Left lung (tissue), 10 donors: Measurements from ENCODE around the gene SSR1. TPM values are rescaled to one million over a fixed set of nuclear protein-coding genes. Genes with fewer than 3 reads are reported as not detected.

Experiments used
- ATAC-seq: fragments of 200-7000 bp; cut with Tn5 transposase; one replicate; pipeline ENCODE4 v1.9.1; 2020; ENCODE audit warnings: moderate library complexity
- DNase-seq, 4 donors: peaks; one replicate each; pipeline ENCODE4 v3.0.0-alpha.2; 2013 to 2020
- H3K27ac ChIP-seq, 2 donors: fragments of 200-600 bp; sonication (generic) in 1 of 2; one replicate each; pipeline versions ENCODE4 v1.5.0 to v1.8.0; 2020 to 2021
- H3K27me3 ChIP-seq, 2 donors: fragments of 200-600 bp; sonication (generic) in 1 of 2; one replicate each; pipeline versions ENCODE4 v1.5.0 to v1.8.0; 2020 to 2021
- H3K36me3 ChIP-seq, 2 donors: fragments of 200-600 bp; sonication (generic) in 1 of 2; one replicate each; pipeline versions ENCODE4 v1.5.0 to v1.8.0; 2020 to 2021
- H3K4me1 ChIP-seq, 2 donors: fragments of 200-600 bp; one replicate each; pipeline ENCODE4 v1.8.0; 2021
- H3K4me3 ChIP-seq, 2 donors: fragments of 200-600 bp; sonication (generic) in 1 of 2; one replicate each; pipeline versions ENCODE4 v1.5.0 to v1.8.0; 2020 to 2021; ENCODE audit warnings: mild to moderate bottlenecking in 1 of 2
- H3K9me3 ChIP-seq, 2 donors: fragments of 200-600 bp; sonication (generic) in 1 of 2; one replicate each; pipeline versions ENCODE4 v1.5.0 to v1.8.0; 2020 to 2021
- CTCF ChIP-seq, 2 donors: fragments of 200-600 bp; sonication (generic) in 1 of 2; IDR thresholded peaks; one replicate each; pipeline versions ENCODE4 v1.5.0 to v1.8.0; 2021; ENCODE audit warnings: antibody characterized with exemption in 2 of 2
- intact Hi-C, 2 donors: fragments of 100-400 bp; cut with DNase I; formaldehyde crosslinking; loops; one replicate each; pipeline versions ENCODE4 v1.11.2 to v1.14.2; 2022
- polyA plus RNA-seq, 6 donors: library from polyadenylated mRNA; unstranded; fragments of 120-200 nt; gene quantifications; one replicate each; pipeline ENCODE4 v1.2.1, GENCODE V29; 2013; ENCODE audit not compliant: insufficient read length in 6 of 6
- total RNA-seq, 2 donors: library from RNA; stranded (reverse); fragmentation: NEBNext Ultra II Directional; extraction: Animal tissue kit (Norgen Biotek cat#: 25700); gene quantifications; one replicate each; pipeline ENCODE4 v1.2.1, GENCODE V29; 2021
- donor health status: DM: no; HTN: yes; CAD: no.
- donor health status: DM: no; HTN: no; CAD: no.

The SSR1 gene
- total and polyA plus RNA-seq, 8 donors = 111 to 247 (median 124) TPM

- intact Hi-C loops = no loop called here
- peak; percentile 98 for ATAC-seq
Measured at GRCh38 chr6:7261032-7261841, 51.8 kb downstream of the SSR1 start.

DNA sequence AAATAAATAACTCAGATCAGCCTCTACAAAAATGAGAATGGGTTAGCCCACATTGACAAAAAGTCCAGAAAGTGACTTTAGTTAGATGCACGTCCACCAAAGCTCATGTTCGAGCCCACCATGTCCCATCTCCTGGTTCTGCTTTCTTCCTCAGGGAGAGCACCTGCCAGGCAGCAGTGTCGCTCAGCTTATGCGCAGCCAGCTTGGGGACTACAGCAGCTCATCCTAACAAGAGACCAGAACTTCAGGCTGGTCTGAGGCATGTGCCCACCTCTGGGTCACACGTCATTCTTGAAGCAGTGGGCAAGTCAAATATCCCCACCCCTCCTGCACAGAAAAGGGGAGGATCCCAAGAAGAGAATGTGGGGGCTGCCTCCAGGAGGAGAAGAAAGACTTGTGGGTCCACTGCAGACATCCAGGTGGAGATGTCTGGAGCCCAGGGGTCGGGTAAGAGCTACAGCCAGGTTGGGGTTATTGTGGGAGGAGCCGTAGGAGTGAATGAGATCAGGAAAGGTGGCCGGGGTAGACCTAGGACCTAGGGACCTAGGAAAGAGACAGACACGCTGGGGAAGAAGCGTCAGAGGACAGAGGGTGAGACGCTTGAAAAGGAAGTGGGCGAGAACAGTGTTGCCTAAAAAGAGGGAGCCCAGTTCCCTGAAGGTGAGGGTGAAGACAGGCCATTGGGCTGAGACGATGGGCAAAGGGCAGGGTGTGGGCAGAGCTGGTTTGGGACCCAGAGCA lies 52.5 kb downstream of the SSR1 start:
- no peaks in the 10 kb centered on the region for H3K36me3 ChIP-seq
- no peaks in the 10 kb centered on the region for H3K27me3 ChIP-seq
- no peak for TF ChIP-seq CTCF (IDR thresholded peaks at IDR 0.05)
- intact Hi-C loops = no loop called here
- peak overlapping the region; percentile 48 to 54 for H3K4me3 ChIP-seq
- H3K27ac ChIP-seq = peak overlapping the region; percentile 76 to 87
- DNase-seq = peak in 1 of 4 donors; percentile 15
- peaks cover 0 to 40% of the 10 kb centered on the region in 2 donors for H3K4me1 ChIP-seq
- peaks cover 0 to 13% of the 10 kb centered on the region in 2 donors for H3K9me3 ChIP-seq
- peak; percentile 15 for ATAC-seq

More at GRCh38 chr6:7261032-7261841, 51.8 kb downstream of the SSR1 start:
- Histone ChIP-seq H3K9me3 (peaks cover 0 to 5% of the 10 kb centered on the region in 2 donors), H3K27me3 (no peaks in the 10 kb centered on the region), H3K4me3 (peak overlapping the region; percentile 48 to 54), H3K4me1 (peaks cover 0 to 39% of the 10 kb centered on the region in 2 donors), H3K27ac (peak overlapping the region; percentile 76 to 87), H3K36me3 (no peaks in the 10 kb centered on the region)
- TF ChIP-seq CTCF (IDR thresholded peaks at IDR 0.05) = no peak
- DNase-seq = peak; percentile 82 to 96 (median 92)

DNA sequence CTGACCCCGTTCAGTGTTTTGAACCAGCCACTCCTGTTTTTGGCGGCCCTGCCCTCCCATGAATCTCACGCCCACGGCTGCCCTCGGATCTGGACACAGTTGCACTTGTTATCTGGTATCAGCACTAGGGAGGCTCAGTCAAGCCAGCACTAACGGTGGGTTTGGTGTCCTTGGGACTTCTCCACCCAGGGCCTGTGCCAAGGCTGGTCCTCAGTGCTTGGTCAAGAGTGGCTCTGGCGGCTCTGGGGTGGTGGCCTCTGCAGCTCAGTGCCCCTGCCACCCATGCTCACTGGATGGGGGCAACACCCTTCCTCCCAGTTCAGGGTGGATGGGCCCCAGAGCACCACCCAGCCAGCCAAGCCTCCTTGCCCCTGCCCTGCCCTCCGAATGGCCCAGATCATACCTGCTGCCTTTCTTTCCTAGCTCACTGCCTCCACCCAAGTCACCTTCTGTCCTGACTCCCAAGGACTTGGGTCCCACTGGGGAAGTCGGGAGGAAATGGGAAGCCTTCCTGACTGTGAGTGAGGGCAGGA lies 54.7 kb downstream of the SSR1 start:
- intact Hi-C loops = no loop called here
- Histone ChIP-seq H3K4me1 (peaks cover 0 to 58% of the 10 kb centered on the region in 2 donors), H3K9me3 (peaks cover 0 to 14% of the 10 kb centered on the region in 2 donors), H3K27ac (no peak overlapping the region), H3K4me3 (no peak overlapping the region), H3K36me3 (no peaks in the 10 kb centered on the region), H3K27me3 (no peaks in the 10 kb centered on the region)
- ATAC-seq (no peak), DNase-seq (peak in 1 of 4 donors; percentile 27)
- TF ChIP-seq CTCF (IDR thresholded peaks at IDR 0.05) = no peak

- Histone ChIP-seq H3K36me3 (no peaks in the 10 kb centered on the region), H3K4me1 (peaks cover 0 to 52% of the 10 kb centered on the region in 2 donors), H3K27me3 (no peaks in the 10 kb centered on the region), H3K9me3 (peaks cover 0 to 14% of the 10 kb centered on the region in 2 donors), H3K27ac (no peak overlapping the region), H3K4me3 (no peak overlapping the region)
- intact Hi-C loops = no loop called here
- DNase-seq (peak in 1 of 4 donors; percentile 25), ATAC-seq (no peak)
- no peak for TF ChIP-seq CTCF (IDR thresholded peaks at IDR 0.05)
Measured at GRCh38 chr6:7257521-7258230, 55.3 kb downstream of the SSR1 start.
